ENCODE measurements around the gene CXCL9.
"Not testable (repeated sequence)": the region's sequence is repeated elsewhere in the genome, so short reads cannot be mapped to it uniquely, and the experiment has no call there.

The CXCL9 gene

GRCh38 chr4:76007089-76007862, at the start of gene CXCL9:
CXCL9 (minus strand) TSS chr4:76007509; CDS start chr4:76007449, 60 bp downstream.
- DNase-seq (ENCODE audit: low spot score): no peak

- DNase-seq (ENCODE audit: low spot score): no peak
Measured at GRCh38 chr4:76055421-76055820, 48.1 kb upstream of the CXCL9 start.

GRCh38 chr4:76055016-76055415, 47.7 kb upstream of the CXCL9 start:
- DNase-seq (ENCODE audit: low spot score): no peak

GRCh38 chr4:76053730-76054129, 46.4 kb upstream of the CXCL9 start:
- DNase-seq (ENCODE audit: low spot score): no peak

GRCh38 chr4:76050560-76051050, 43.3 kb upstream of the CXCL9 start:
- not testable (repeated sequence) for DNase-seq (ENCODE audit: low spot score)

GRCh38 chr4:76049860-76050416, 42.6 kb upstream of the CXCL9 start:
- not testable (repeated sequence) for DNase-seq (ENCODE audit: low spot score)

- DNase-seq (ENCODE audit: low spot score): not testable (repeated sequence)
Measured at GRCh38 chr4:76044686-76045085, 37.4 kb upstream of the CXCL9 start.

GRCh38 chr4:76043306-76043705, 36.0 kb upstream of the CXCL9 start:
- not testable (repeated sequence) for DNase-seq (ENCODE audit: low spot score)

GRCh38 chr4:76042241-76042998, 35.1 kb upstream of the CXCL9 start:
- DNase-seq (ENCODE audit: low spot score): not testable (repeated sequence)

- DNase-seq (ENCODE audit: low spot score): no peak
Measured at GRCh38 chr4:76036855-76037254, 29.5 kb upstream of the CXCL9 start.

- DNase-seq (ENCODE audit: low spot score): no peak
Measured at GRCh38 chr4:76035799-76036380, 28.6 kb upstream of the CXCL9 start, which contains the start of gene CXCL11. CXCL11 (minus strand) TSS chr4:76036070; CDS start chr4:76035987, 83 bp downstream.

GRCh38 chr4:76035141-76035540, 27.8 kb upstream of the CXCL9 start:
- DNase-seq (ENCODE audit: low spot score): no peak

GRCh38 chr4:76029300-76029699, 22.0 kb upstream of the CXCL9 start:
- no peak for DNase-seq (ENCODE audit: low spot score)

- peak; percentile 20 for DNase-seq (ENCODE audit: low spot score)
Measured at GRCh38 chr4:76028350-76028765, 21.0 kb upstream of the CXCL9 start.

GRCh38 chr4:76024065-76024464, 16.8 kb upstream of the CXCL9 start:
- no peak for DNase-seq (ENCODE audit: low spot score)

- DNase-seq (ENCODE audit: low spot score): no peak
Measured at GRCh38 chr4:76023389-76023788, 16.1 kb upstream of the CXCL9 start, which contains the start of gene CXCL10. CXCL10 (minus strand) TSS chr4:76023497; CDS start chr4:76023431, 66 bp downstream.

- no peak for DNase-seq (ENCODE audit: low spot score)
Measured at GRCh38 chr4:76022677-76023076, 15.4 kb upstream of the CXCL9 start.

- DNase-seq (ENCODE audit: low spot score): no peak
Measured at GRCh38 chr4:76022031-76022430, 14.7 kb upstream of the CXCL9 start.

- DNase-seq (ENCODE audit: low spot score): no peak
Measured at GRCh38 chr4:76017056-76017686, 9.9 kb upstream of the CXCL9 start.

- no peak for DNase-seq (ENCODE audit: low spot score)
Measured at GRCh38 chr4:76016393-76016792, 9.1 kb upstream of the CXCL9 start.

- DNase-seq (ENCODE audit: low spot score): no peak
Measured at GRCh38 chr4:76013540-76013939, 6.2 kb upstream of the CXCL9 start.

- DNase-seq (ENCODE audit: low spot score): no peak
Measured at GRCh38 chr4:76012388-76012801, 5.1 kb upstream of the CXCL9 start.

Data from globus pallidus (tissue), 1 donor.